H1 (cell line): ENCODE measurements around the gene RIPOR2. TPM values are rescaled to one million over a fixed set of nuclear protein-coding genes. Genes with fewer than 3 reads are reported as not detected.

Experiments
- BACH1 ChIP-seq: IDR thresholded peaks from 2 replicates; pipeline ENCODE4 v1.6.1; 2012; ENCODE audit warnings: low read length, improper control_type of control experiment
- JUN ChIP-seq: IDR thresholded peaks from 2 replicates; pipeline ENCODE4 v1.6.1; 2011; ENCODE audit warnings: low read depth, mild to moderate bottlenecking, improper control_type of control experiment, low read length
- RXRA ChIP-seq: IDR thresholded peaks from 2 replicates; pipeline ENCODE4 v1.6.1; 2011; ENCODE audit warnings: low read depth, mild to moderate bottlenecking, low read length, moderate library complexity; ENCODE audit not compliant: insufficient read depth
- TEAD4 ChIP-seq: IDR thresholded peaks from 2 replicates; pipeline ENCODE4 v1.6.1; 2012; ENCODE audit warnings: low read depth, low read length, inconsistent platforms, mixed read lengths
- polyA plus RNA-seq, 7 experiments: library from polyadenylated mRNA; depleted of rRNA in 3 of 7; stranded (reverse) in 5 of 7; unstranded in 2 of 7; fragments of >200 nt in 5 of 7; fragments of 200-250 nt in 2 of 7; gene quantifications; 1 replicate in 5 of 7; 2 replicates in 1 of 7; 4 replicates in 1 of 7; pipeline versions ENCODE4 v1.2.1 to v1.2.3, GENCODE V29; 2011 to 2013; ENCODE audit warnings: missing spikeins in 2 of 7, mixed read lengths in 2 of 7
- total RNA-seq: library from RNA; stranded (reverse); fragmentation: NEBNext Ultra II Directional; extraction: Animal tissue kit (Norgen Biotek cat#: 25700); gene quantifications from 2 replicates; pipeline ENCODE4 v1.2.1, GENCODE V29; 2021

The RIPOR2 gene
- total and polyA plus RNA-seq, 2 of the 8 experiments (the other 6 are each of a cell fraction or from before 2014, with no cell fraction given) = 16.7 to 45.6 TPM

DNA sequence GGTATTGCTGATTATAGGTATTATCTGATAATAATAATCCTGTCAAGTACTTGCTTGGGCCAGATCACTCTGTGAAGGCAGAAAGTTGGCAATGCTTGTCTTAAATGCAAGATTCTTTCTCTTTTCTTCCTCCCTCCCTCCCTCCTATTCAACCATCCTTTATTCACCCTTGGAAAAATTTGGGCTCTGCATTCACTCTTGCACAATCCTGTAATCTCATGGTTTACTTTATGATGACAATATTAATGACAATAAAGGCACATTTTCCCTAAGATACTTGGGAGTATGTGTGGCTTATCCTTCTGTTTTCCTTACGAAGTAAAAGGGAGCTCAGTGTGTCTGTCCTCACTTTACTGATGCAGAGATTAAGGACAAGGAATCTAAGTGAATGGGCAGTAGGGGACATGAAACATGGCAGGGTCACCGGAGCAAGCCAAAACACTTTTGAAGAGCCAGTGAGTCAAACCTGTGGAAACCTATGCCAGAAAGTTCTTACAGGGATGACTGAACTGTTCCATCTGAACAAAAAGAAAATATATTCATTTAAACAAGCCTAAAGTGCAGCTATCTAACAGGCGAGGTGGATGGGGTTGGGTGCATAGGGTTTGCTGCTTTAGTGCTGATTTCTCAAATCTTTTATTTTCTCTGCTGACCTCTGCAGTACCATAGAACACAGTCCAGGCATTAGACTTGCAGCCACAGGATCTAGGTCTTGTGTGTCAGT lies 14.6 kb upstream of the RIPOR2 start (continued):
- TF ChIP-seq TEAD4 (no peak), JUN (no peak), RXRA (no peak), BACH1 (no peak)
